HG03064 (cell line): Measurements from ENCODE around the gene SLC22A1.
"Not testable (repeated sequence)": the region's sequence is repeated elsewhere in the genome, so short reads cannot be mapped to it uniquely, and the experiment has no call there.

Experiments
- ATAC-seq: cut with Tn5 transposase; IDR thresholded peaks from one replicate; pipeline ENCODE4 v1.9.1; 2021; ENCODE audit warnings: low read depth; ENCODE audit not compliant: unreplicated experiment

Gene SLC22A1

GRCh38 chr6:160093061-160093460 is 28.6 kb upstream of the SLC22A1 start:
- ATAC-seq = no peak

GRCh38 chr6:160093946-160094345 is 27.7 kb upstream of the SLC22A1 start:
- no peak for ATAC-seq

GRCh38 chr6:160095146-160095845 is 26.3 kb upstream of the SLC22A1 start:
- no peak for ATAC-seq

- no peak for ATAC-seq
Measured at GRCh38 chr6:160101277-160102205, 20.1 kb upstream of the SLC22A1 start.

GRCh38 chr6:160102399-160102798 is 19.2 kb upstream of the SLC22A1 start:
- no peak for ATAC-seq

- ATAC-seq = no peak
Measured at GRCh38 chr6:160102956-160103824, 18.4 kb upstream of the SLC22A1 start.

GRCh38 chr6:160103825-160104100 is 17.9 kb upstream of the SLC22A1 start:
- ATAC-seq = no peak

GRCh38 chr6:160104821-160105517 is 16.6 kb upstream of the SLC22A1 start:
- ATAC-seq = no peak

- no peak for ATAC-seq
Measured at GRCh38 chr6:160106010-160106409, 15.6 kb upstream of the SLC22A1 start.

- no peak for ATAC-seq
Measured at GRCh38 chr6:160106701-160107100, 14.9 kb upstream of the SLC22A1 start.

- ATAC-seq = no peak
Measured at GRCh38 chr6:160108077-160108476, 13.5 kb upstream of the SLC22A1 start.

- no peak for ATAC-seq
Measured at GRCh38 chr6:160110586-160111123, 11.0 kb upstream of the SLC22A1 start.

GRCh38 chr6:160111806-160112205 is 9.8 kb upstream of the SLC22A1 start:
- no peak for ATAC-seq

GRCh38 chr6:160112628-160113299 is 8.9 kb upstream of the SLC22A1 start:
- no peak for ATAC-seq

- ATAC-seq = not testable (repeated sequence)
Measured at GRCh38 chr6:160114536-160114935, 7.1 kb upstream of the SLC22A1 start.

GRCh38 chr6:160115421-160115820 is 6.2 kb upstream of the SLC22A1 start:
- ATAC-seq = no peak

GRCh38 chr6:160116411-160116810 is 5.2 kb upstream of the SLC22A1 start:
- no peak for ATAC-seq

GRCh38 chr6:160117137-160117536 is 4.5 kb upstream of the SLC22A1 start:
- no peak for ATAC-seq

- ATAC-seq = no peak
Measured at GRCh38 chr6:160118620-160119229, 2.9 kb upstream of the SLC22A1 start.
